Stimulated activated CD8-positive, alpha-beta memory T cell treated with anti-CD3 and anti-CD28 coated beads, Interleukin-12 subunit alpha, Interleukin-12 subunit beta, amount 100 ng/mL, for 24 hours (primary cell): ENCODE results near the gene CDK6.
"Not testable (repeated sequence)": the region's sequence is repeated elsewhere in the genome, so short reads cannot be mapped to it uniquely, and the experiment has no call there.

Experiments
- DNase-seq: peaks from one replicate; pipeline ENCODE4 v3.0.0-alpha.2; 2020; ENCODE audit errors: extremely low read depth

The CDK6 gene

DNA sequence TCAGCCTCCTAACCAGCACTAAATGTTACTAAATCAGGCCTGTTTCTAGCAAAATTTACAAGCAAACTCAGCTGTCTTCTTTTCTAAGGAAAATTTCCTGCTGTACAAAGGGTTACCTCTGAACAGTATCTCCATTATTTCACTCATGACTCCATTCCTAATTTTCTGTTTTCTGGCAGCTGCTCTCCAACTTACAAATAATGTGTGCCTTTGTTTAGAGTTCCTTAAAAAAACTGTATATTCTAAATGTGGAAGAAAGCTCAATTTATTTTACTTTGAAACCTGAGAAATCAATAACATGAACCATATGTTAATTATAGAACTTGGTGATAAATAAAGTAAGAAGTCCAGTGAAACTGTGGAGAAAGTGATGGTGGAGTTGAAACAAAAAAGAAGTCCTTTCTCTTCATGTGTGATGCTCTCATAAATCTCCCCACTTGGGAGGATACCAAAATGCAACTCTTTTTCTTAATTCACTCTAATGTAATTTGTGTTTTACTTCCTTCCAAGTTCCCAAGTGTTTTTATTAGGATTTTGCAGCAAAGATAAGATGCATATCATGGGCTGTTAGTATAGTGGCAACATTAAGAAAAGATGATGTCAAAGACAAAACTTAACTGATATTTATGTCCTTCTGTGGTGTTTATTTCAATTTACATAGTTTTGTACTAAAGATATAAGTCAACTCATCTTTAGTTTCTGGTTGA, 74.8 kb downstream of the CDK6 start:
- DNase-seq: no peak

DNA sequence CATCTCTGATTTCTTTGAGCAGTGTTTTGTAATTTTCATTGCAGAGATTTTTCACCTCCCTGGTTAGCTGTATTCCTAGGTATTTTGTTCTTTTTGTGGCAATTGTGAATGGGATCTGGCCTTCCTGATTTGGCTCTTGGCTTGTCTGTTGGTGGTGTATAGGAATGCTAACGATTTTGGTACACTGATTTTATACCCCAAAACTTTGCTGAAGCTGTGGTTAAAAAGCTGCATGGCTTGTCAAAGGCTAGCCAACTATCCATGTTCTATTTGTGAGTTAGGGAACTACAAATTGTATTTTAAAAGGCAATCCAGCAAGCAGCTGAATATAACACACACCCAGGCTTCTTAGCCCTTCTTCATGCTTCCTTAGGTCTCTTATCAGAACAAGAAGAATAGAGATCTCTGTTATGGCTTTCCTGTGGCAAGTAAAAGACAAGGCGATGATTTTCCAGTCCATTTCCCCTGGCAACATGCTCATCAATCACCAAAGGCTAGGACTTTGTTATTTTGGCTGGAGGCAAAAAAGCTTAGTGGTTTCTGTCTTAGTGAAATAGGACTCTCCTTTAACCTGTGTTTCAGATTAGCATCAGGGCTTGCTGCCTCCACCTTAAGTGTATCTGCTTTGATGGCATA, 77.5 kb downstream of the CDK6 start:
- no peak for DNase-seq

DNA sequence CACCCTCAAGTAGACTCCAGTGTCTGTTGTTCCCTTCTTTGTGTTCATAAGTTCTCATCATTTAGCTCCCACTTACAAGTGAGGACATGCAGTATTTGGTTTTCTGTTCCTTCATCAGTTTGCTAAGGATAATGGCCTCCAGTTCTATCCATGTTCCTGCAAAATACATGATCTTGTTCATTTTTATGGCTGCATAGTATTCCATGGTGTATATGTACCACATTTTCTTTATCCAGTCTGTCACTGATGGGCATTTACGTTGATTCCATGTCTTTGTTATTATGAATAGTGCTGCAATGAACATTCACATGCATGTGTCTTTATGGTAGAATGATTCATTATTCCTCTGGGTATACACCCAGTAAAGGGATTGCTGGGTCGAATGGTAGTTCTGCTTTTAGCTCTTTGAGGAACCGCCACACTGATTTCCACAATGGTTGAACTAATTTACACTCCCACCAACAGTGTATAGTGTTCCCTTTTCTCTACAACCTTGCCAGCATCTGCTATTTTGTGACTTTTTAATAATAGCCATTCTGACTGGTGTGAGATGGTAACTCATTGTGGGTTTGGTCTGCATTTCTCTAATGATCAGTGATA, 79.0 kb downstream of the CDK6 start:
- DNase-seq: not testable (repeated sequence)

DNA sequence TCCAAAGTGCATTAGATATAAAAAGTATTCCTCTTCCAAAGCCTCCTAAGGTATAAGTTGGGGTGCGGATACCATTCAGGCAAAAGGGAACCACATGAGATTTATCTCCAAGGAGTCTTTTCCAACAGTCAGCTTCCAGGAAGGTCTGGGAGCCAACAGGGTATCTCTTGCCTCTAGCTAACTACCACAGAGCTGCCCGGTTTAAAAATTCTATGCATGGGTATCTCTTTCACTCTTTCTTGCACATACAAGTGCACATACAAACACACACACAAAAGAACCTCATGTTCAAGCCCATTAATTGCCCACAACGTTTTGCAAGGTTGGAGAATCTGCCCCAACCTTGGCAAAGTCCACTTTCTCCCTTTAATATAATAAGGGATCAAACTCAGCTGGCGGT, 80.7 kb downstream of the CDK6 start:
- no peak for DNase-seq

DNA sequence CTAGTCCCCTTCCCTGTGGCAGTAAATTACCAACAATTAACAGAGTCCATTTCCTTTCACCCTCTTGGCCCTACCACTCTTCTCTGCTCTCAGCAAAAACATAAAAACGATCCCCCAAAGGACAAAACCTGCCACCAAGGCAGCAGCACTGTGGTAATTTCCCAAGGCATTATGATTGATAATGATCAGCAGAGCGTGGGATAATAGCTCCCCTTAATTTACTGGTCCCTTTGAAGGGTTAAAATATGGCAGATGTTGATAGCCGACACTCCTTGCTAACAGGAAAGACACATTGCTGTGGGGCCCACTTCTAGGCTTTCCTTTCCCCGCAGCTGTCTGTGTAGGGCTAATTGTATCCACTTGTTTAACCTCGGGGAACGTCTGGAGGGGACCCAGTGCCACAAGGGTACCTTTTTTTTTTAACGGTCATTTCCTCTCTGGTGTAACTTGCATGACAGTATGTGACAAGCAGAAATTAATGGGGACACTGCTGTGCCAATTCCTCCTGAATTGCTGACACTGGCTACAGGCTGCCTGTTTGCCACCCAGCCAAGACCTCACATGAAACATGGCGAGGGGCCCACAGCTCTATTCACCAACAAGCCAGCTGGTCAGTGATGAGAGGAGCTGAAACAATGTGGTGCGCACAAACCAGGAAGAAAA, 81.3 kb downstream of the CDK6 start:
- DNase-seq: no peak

DNA sequence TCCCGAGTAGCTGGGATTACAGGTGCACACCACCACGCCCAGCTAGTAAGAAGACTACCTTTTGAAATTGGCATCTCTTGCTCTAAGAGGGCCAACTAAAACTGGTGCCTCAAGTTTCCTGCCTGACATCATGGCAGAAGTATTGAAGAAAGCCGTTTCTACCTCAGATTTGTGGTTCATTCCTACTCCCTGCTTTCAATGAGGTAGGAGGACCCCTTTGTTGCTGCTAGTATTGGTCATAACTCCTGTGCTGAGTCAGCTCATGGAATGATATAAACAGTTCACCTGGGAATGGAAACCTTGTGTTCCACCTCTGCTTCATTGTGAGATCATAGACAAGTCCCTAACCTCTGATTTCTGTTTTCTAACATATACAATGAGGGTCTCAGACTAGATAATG, 82.8 kb downstream of the CDK6 start:
- DNase-seq: no peak

DNA sequence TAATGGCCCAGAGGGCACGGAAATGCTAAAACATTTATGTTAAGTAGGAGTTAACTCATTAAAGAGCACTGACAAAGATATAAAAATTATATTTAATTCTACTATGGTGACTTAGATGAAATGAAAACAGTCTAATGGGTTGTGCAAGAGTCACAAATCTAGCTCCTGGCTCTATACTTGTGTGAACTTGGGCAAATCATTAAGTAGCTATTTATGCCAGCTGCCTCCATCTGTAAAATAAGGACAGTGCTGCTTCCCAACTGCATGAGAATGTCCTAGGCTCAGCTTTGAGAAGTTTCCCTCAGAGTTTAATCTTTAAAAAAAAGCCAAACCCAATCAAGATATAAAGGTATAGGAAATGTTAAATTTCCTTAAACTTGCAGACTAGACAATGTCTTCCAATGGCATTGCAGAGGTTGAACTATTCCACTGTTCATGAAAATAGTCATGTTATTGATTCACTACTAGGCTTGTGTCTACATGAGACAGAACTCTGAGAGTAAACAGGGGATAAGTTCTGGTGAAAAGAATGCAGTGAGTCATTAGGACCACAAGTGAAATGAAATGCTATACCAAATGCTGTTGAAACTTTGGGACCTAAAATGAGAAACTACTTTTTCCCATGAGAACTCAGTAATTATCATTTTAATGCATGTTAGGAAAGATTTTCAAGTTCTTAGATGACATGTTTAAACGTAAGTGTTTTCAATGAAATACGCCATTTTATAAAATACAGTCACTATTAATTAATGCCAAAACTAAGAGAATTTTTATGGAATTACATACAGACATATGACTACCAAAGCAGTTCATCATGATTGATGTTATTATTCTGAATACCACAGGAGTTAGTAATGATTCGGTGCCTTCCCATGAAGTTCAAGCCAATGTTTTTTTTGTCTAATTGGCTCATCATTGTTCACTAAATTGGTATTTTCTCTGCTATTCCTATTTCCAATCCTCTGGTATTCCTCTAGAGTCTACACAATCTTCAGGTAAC, 84.2 kb downstream of the CDK6 start:
- DNase-seq: no peak

DNA sequence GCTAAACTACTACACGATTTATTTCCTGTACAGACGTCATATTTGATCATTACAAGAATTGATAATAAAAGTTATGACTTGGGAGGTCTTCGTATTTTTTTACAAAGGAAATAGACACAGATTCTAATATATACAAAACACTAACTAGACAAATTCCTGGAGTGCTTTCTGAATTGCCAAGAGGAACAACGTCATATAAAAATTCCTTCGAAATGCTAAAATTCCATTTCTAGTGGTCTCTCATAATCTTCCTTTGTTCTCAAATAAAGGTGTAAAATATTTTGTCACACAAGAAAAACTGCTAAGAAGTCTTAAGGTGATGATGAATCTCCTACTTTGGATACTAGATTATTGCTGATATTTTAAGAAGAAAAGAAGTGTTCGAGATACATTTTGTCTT, 85.4 kb downstream of the CDK6 start:
- no peak for DNase-seq

DNA sequence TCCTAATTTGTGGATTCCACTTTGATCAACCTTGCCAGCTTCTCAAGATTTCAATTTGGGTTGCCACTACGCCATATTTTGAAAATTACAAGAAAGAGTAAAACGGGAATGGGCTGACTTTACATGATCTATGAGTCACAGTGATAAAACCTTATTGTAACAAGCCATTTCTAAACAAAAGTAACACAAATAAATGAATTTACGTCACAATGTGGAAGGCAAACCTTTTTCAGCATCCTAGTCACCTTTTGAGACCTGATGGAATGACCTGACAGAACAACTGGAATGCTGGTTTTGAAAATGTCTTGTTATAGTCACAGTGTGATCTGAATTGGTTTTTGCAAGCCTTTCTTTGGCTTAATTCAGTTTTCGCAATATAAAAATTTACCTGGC, 85.9 kb downstream of the CDK6 start:
- DNase-seq: no peak

DNA sequence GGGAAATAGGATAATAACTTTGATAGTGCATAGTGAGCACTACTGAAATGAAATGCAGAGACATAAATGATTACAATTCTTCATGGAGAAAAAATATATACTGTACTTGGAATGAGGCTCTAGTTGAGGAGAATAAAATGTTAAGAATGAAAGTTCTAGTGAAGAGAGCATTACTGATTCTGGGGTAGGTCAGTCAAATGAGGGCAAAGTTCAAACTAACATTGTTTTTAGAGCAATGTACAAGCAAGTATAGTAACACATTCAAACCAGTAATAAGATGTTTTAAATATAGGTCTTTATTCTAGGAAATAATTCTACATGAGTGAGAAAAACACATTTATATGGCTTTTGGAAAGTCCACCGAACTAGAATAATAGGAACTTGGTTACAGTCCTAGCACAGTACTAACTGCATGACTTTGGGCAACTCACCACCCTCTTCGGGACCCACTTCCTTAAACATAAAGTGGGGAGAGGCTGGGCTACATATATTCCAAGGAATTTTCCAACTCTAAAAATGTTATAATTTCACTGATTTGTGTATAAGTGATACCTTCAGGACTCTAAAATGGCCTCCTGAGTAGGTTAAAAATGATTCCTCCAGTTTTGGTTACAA, 86.4 kb downstream of the CDK6 start:
- DNase-seq: no peak

DNA sequence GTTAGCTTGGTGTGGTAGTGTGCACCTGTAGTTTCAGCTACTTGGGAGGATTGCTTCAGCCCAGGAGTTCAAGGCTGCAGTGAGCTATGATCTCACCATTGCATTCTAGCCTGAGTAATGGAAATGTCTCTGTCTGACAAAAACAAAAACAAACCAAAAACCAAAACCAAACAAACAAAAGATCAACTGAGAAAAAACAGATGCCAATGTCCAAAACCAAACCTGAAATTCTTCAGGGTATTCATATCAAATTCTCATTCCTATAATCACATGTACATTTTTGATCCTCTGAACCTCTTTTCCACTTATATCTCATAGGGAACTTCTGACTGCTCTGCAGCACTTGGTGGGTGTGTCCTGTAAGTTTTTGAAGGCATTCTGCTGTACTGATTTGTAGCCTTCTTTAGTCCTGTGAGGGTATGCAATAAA, 87.0 kb downstream of the CDK6 start:
- DNase-seq: no peak

DNA sequence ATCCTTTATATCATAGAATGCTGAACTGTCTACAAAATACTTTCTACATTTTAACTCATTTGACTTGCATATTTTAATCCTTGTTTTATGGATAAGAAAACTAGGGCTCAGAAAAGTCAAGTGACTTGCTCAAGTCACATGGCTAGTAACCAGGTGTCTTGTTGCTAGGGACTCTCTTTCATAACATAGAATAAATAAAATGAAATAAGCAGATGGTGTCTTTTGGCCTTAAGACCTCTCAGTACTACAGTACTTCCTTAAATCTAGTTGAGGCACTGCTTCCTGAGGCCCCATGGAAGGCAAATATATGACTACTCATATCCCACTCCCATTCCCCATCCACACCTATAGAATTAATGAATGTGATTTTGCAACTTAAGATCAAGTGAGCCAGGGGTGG, 87.9 kb downstream of the CDK6 start:
- DNase-seq: no peak

DNA sequence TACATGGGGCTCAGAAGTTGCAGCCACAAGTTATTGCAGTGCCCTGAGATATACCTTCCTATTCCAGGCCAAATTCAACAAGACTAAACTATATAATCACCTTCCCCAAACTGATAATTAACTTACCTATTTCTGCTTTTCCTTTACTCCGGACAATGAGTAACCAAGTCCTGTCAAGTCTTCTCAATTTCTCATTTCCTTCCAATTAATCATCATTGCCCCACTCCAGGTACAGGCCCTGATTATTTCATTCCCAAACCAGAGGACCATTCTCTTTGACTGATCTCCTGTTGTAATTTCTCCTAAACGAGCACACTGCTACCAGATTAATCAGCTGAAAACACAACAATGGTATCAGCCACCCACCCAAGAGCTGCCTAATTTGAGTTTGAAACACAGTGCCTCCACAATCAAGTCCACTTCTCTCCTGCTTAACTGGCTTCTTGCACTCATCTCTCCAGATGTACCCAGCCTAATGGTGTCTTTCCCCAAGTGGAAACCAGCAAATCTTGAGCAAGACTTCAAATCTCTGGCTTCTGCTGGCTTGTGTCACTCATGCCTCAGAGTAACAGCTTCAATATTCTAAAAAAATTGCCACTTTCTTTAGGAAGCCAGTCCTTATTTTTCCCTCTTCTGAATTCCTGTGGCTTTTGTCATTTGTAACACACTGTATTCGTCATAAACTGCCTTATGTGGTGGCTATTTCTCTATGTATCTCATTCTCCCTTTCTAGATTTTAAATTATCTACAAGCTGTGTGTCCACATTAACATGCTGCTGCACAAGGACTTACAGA, 89.1 kb downstream of the CDK6 start:
- no peak for DNase-seq

DNA sequence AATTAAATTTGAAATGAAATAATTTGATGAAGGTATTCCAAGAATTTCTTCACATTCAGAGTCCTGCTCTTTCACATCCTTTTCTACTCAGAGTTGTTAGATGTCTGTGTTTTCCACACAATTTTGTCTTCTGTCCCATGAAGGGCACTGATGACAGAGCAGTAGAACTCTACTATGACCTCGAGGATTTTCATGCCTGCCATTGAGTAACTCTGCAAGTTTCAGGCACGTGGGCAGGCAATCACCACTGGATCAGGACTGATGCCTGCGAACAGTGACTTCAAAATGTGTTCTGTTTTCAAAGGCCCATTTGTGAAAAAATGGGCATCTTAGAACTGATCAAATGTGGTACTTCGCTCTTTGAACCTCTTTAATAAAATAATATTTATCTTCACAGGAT, 91.1 kb downstream of the CDK6 start:
- no peak for DNase-seq

DNA sequence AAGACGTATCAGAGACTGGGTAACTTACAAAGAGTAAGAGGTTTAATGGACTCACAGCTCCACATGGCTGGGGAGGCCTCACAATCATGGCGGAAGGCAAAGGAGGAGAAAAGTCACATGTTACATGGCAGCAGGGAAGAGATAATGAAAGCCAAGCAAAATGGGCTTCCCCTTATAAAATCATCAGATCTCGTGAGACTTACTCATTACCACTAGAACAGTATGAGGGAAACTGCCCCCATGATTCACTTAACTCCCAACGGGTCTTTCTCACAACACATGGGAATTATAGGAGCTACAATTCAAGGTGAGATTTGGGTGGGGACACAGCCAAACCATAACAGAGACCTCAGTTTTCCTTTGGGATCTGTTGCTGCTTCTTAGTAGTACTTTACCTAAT, 92.2 kb downstream of the CDK6 start:
- DNase-seq: not testable (repeated sequence)

DNA sequence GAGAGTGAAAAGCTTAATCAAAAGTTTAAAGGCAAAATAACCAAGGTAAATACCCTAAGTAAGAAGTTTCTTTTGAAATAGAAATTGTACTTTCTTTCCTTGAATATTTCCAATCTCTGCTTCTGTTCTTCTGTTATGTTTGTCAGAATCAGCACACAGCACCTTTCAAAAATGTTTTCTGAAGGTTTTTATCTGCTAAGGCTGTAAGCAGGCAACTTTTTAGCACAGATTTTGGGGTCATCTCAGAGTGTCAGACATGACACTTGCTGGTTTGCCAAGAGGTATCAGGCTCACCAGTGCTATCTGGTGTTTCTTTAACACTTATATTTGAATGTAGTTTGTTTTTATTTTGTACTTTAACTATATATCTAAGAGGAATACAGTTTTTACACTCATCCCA, 94.2 kb downstream of the CDK6 start:
- no peak for DNase-seq

DNA sequence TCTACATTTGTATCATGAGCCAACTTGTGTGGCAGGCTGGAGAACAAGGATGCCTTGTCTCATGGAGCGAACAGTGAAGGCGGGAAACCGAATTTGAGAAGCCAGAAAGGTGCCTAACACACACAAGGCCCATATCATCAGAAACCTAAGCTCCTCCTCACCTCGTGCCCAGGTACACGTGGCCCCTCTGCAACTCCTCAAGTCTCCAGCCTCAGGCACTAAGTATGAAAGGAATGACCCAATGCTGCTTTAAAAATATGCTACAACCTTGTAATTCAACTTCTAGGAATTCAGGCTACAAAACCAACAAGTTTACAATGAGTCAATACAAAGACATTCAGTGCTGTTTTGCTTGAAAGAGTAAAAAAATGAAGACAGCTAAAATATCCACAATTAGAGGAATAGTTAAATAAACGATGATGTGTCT, 95.7 kb downstream of the CDK6 start:
- DNase-seq: no peak

DNA sequence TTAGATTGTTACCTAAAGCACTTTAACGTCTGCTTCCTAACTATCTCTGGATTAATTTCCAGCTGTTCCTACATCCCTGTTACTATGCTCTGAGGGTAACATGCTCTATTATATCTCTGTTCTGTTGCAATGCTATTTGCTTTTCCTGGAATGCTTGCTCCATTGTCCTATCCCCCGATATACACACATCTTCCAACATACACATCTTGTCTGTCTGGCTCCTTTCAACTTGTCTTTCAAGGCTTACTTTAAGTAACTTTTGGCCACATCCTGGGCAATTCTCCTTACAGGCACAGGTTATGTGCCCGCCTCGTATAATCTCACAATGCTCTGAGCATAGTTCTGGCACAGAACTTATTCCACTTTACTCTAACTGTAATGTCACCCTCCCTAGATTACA, 96.2 kb downstream of the CDK6 start:
- no peak for DNase-seq

DNA sequence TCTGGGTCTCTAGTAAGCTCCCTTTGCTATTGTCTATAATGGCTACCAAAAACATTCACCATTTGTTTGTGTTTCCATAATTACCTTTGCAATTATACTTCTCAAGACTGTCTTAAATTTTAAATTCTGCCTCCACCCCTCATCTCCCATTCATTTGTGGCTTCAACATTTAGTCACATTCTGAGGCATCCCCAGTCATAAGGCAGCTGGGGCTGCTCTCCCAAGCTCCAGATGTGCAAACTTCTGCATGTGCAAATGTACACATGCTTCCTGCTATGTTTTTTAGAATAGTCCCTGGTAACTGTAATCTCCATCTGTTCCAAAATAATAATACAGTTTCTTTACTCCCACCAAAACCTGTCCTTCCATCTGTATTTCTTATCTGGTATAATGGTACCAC, 97.3 kb downstream of the CDK6 start:
- no peak for DNase-seq

DNA sequence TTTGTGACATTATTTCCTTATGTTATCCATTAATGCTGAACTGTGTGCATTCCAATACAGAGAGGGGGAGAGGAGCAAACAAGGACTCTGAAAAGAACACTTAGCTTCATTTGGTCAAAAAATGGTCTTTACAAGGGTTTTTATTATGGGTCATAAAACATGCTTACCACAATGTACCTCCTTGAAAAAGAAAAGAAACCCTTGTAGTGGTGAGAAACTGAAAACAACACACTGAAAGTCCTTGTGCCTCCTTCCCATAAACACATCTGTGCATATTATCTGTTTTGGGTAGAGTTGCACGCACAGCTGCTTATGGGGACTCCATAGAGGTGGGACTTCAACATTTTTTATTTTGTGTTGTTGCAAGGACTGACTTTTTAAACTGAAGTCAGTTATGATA, 98.7 kb downstream of the CDK6 start:
- no peak for DNase-seq
